ENCODE results near the gene ODAD2.

The ODAD2 gene

DNA sequence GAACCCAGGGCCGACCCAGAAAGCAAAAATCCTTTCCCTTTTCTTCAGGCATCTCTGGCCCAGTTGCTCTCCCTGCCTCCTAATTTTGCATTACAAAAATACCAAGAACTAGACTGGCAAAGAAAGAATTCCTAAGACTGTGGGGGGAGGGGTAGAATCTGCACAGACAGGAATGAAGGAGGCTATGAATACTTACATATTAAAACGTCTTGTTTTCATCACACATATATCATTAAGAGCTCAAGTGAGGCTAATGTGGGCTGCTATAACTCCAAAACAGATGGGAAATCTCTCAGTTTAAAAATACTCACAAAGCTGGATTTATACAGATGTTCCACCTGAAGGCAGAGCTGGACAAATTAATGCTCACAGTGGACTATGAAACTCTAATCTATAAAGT, 224.0 kb downstream of the ODAD2 start:
- no peak for DNase-seq (ENCODE audit: low read depth, low spot score)

DNA sequence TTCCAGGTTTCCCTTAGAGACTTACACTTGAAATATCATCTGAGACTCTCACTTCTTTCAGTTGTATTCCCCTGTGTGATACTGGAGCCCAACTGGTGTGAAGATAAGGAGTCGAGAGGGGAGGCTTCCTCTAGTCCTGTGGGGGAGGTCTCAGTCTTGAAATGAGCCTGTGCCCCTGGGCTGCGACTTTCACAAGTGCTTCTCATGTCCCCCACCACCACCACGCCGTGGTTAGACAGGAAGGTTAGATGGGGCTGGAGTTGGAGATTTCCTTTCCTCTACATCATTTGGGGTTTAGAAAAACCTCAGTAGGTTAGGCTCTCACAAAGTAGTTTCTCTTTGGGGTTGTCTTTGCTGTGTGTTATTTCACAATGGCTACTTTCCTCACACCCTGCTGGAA, 227.6 kb downstream of the ODAD2 start:
- no peak for DNase-seq (ENCODE audit: low read depth, low spot score)

DNA sequence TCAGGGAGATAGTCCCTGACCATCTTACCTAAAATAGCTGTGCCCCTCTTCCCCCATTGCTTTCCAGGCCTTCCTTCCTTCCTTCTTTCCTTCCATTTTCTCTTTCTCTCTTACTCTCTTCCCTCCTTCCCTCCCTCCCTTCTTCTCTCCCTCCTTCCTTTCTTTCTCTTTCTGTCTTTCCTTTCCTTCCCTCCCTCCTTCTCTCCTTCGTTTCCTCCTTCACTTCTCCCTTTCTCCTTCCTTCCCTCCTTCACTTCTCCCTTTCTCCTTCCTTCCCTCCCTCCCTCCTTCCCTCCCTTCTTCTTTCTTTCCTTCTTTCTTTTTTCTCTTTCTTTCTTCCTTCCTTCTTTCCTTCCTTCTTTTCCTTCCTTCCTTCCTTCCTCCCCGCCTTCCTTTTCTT, 228.7 kb downstream of the ODAD2 start:
- no peak for DNase-seq (ENCODE audit: low read depth, low spot score)
